ENCODE measurements around the gene C2orf81. TPM values are rescaled to one million over a fixed set of nuclear protein-coding genes. Genes with fewer than 3 reads are reported as not detected.
"Not testable (repeated sequence)": the region's sequence is repeated elsewhere in the genome, so short reads cannot be mapped to it uniquely, and the experiment has no call there.

C2orf81 gene
- total RNA-seq, 2 donors from 2014 or later, result 6.1 to 6.8 TPM

DNA sequence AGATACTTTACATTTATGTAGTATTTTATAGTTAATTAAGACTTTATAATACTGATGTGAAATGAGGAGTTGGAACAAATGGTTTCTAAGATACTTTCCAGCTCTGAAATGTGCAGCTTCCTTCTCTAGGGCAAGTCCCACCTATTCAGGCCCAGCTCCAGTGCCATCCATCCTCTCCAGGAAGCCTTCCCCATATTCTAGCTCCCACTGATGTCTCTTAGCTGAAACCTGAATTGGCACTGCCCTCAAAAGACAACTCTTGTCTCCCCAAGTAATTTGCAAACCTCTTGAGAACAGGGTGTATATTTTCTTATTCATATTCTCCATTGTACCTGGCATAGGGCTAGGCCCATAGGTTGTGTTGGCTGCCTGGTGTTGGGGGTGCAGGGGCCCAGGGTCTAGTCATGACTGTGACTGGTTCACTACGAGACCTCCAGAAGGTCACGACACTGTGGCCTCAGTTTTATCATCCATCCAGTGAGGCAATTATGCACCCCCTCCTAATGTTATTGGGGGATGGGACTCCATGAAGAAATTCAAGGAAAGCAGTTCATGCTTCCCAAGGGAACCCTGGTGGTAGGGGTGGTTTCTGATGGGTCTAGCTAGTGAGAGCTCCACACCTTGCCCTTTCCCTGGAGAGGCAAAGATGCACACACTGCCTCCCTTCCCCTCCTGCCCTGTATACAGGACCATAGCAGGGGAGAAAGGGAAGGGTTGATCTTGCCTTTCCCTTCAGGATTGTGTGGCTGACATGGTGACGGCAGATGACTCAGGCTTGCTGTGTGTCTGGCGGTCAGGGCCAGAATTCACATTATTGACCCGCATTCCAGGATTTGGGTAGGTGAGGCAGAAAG is 2.9 kb upstream of the C2orf81 start:
- Histone ChIP-seq H3K4me1 (replicated peaks) (no peaks in the 10 kb centered on the region), H3K36me3 (peaks cover 0 to 6% of the 10 kb centered on the region in 2 donors), H3K27ac (no peak overlapping the region), H3K9me3 (no peaks in the 10 kb centered on the region), H3K27me3 (replicated peaks; ENCODE audit: insufficient read depth) (no peaks in the 10 kb centered on the region), H3K4me3 (no peak overlapping the region)
- DNase-seq (ENCODE audit: low spot score), result no peak
- intact Hi-C loops (cut with DNase I), result no loop called here
- WGBS, result 86% methylated on average over 5 of the region's 5 CpGs
- TF ChIP-seq POLR2AphosphoS5 (IDR thresholded peaks at IDR 0.05), result no peak
- TF ChIP-seq POLR2A (IDR thresholded peaks at IDR 0.05), result no peak
- TF ChIP-seq, protein P1, sequence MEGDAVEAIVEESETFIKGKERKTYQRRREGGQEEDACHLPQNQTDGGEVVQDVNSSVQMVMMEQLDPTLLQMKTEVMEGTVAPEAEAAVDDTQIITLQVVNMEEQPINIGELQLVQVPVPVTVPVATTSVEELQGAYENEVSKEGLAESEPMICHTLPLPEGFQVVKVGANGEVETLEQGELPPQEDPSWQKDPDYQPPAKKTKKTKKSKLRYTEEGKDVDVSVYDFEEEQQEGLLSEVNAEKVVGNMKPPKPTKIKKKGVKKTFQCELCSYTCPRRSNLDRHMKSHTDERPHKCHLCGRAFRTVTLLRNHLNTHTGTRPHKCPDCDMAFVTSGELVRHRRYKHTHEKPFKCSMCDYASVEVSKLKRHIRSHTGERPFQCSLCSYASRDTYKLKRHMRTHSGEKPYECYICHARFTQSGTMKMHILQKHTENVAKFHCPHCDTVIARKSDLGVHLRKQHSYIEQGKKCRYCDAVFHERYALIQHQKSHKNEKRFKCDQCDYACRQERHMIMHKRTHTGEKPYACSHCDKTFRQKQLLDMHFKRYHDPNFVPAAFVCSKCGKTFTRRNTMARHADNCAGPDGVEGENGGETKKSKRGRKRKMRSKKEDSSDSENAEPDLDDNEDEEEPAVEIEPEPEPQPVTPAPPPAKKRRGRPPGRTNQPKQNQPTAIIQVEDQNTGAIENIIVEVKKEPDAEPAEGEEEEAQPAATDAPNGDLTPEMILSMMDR (IDR thresholded peaks at IDR 0.05), result no peak

DNA sequence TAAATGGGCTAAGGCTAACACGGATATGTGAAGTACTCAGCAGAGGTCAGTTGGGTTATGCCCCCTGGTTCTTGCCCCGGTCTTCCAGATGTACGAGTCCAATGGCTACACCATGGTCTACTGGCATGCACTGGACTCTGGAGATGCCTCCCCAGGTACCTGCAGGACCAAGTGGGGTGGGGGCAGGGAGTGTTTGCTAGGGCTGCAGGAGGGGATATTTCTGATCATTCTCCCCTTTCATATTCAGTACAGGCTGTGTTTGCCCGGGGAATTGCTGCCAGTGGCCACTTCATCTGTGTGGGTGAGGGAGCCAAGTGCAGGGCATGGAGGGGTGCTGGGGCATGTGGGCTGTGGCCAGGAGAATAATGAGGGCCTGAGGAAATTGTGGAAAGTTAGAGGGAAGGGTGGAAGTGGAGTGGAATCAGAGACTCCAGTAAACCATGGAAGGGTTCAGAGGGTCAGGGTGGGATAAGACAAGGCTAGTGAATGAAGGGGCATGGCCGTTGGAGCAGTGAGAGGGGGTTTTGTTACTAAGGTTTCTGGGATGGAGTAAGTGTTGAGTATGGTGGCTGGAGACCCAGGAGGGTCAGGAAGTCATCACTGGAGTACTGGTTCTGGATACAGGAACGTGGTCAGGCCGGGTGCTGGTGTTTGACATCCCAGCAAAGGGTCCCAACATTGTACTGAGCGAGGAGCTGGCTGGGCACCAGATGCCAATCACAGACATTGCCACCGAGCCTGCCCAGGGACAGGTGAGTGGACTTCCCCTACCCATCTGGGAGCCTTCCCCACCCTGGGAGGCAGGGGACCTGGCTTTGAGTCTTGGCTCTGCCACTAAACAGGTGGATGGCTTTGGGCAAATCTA is 2.0 kb upstream of the C2orf81 start:
- H3K27ac ChIP-seq, result no peak overlapping the region
- TF ChIP-seq POLR2AphosphoS5 (IDR thresholded peaks at IDR 0.05) (no peak), POLR2A (IDR thresholded peaks at IDR 0.05) (no peak)
- TF ChIP-seq, protein P1 (IDR thresholded peaks at IDR 0.05), result no peak
- no peaks in the 10 kb centered on the region for H3K27me3 ChIP-seq (replicated peaks; ENCODE audit: insufficient read depth)
- H3K36me3 ChIP-seq, result peaks cover 0 to under 1% of the 10 kb centered on the region in 2 donors
- H3K9me3 ChIP-seq, result no peaks in the 10 kb centered on the region
- no peak for DNase-seq (ENCODE audit: low spot score)
- no peaks in the 10 kb centered on the region for H3K4me1 ChIP-seq (replicated peaks)
- intact Hi-C loops (cut with DNase I), result no loop called here
- WGBS, result 78% methylated on average over 9 of the region's 9 CpGs
- no peak overlapping the region for H3K4me3 ChIP-seq

DNA sequence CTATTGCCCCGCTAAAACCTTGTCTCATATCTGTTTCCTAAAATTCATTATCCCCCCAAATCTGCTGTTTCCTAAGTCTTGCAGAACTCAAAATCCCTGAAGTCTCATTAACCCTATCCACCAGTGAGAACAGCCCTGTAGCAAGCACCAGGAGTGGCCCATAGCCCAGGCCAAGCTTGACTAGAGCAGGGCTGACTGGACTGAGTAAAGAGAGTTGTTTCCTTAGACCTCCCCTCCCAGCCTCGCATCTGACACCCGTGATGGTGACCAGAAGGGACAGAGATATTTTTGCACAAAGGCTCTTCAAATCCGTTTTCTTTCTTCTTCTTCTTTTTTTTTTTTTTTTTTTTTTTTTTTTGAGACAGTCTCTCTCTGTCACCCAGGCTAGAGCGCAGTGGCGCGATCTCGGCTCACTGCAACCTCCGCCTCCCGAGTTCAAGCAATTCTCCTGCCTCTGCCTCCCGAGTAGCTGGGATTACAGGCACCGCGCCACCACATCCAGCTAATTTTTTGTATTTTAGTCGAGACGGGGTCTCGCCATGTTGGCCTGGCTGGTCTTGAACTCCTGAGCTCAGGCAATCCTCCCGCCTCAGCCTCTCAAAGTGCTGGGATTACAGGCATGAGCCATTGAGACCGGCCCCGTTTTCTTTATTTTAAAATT is 846 bp downstream of the C2orf81 start:
- peak overlapping the region in 1 of 2 donors; percentile 62 for H3K4me3 ChIP-seq
- 79% methylated on average over 19 of the region's 19 CpGs for WGBS
- DNase-seq (ENCODE audit: low spot score), result not testable (repeated sequence)

DNA sequence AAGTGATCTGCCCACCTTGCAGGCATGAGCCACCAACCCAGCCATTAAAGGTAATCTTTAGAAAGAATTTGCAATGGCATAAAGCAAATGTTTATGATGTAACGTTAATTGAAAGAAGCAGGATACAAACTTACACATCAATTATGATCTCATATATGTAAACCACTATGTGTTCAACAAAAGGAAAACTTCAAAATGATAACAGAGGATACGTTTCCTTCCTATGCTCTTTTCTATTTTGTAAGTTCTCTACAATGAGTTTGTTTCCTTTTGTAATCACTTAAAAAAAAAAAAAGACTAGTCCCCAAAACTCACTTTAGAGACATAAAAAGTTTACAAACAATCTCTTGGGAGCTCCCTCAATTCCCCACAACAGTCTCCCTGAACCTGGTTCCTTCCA is 1.4 kb downstream of the C2orf81 start:
- H3K9me3 ChIP-seq, result no peaks in the 10 kb centered on the region

More for the DNA sequence above, 846 bp downstream of the C2orf81 start:
- H3K4me1 ChIP-seq (replicated peaks); H3K9me3 ChIP-seq; H3K27me3 ChIP-seq (replicated peaks; ENCODE audit: insufficient read depth); H3K36me3 ChIP-seq; H3K27ac ChIP-seq: not testable (repeated sequence)
- intact Hi-C loops (cut with DNase I), result loop anchor here (2.0 kb wide), 1 partner anchor 28 kb away; no protein-coding TSS in a partner anchor

More for the DNA sequence above, 1.4 kb downstream of the C2orf81 start:
- no peaks in the 10 kb centered on the region for H3K36me3 ChIP-seq
- intact Hi-C loops (cut with DNase I), result loop anchor here (2.0 kb wide), 1 partner anchor 27 kb away; no protein-coding TSS in a partner anchor
- no peak for DNase-seq (ENCODE audit: low spot score)
- H3K27ac ChIP-seq, result no peak overlapping the region
- H3K27me3 ChIP-seq (replicated peaks; ENCODE audit: insufficient read depth), result no peaks in the 10 kb centered on the region
- peaks cover 5% of the 10 kb centered on the region for H3K4me1 ChIP-seq (replicated peaks)
- WGBS, result 90% methylated on average over 2 of the region's 2 CpGs
- no peak overlapping the region for H3K4me3 ChIP-seq
- TF ChIP-seq, protein P1 (IDR thresholded peaks at IDR 0.05), result no peak
- TF ChIP-seq POLR2A (IDR thresholded peaks at IDR 0.05) (no peak), POLR2AphosphoS5 (IDR thresholded peaks at IDR 0.05) (no peak)

Measured in prostate gland (tissue), 2 donors.